Epithelial cell of esophagus (primary cell): ENCODE data around the gene NFATC2.
A peak's percentile ranks its signal among the peaks of the same experiment; 100 is the strongest.

Source experiments
- DNase-seq: peaks from one replicate; pipeline ENCODE4 v3.0.0; 2010; ENCODE audit warnings: low read depth
- H3K4me3 ChIP-seq: 2 replicates; pipeline ENCODE4 v1.5.1; 2011; ENCODE audit warnings: mild to moderate bottlenecking, low read length, control low read depth
- TF ChIP-seq, protein P1 (sequence below): IDR thresholded peaks from 2 replicates; pipeline ENCODE4 v1.5.1; 2011; ENCODE audit warnings: low read depth, mild to moderate bottlenecking, low read length, control low read depth, inconsistent platforms; ENCODE audit not compliant: insufficient read depth; ENCODE audit errors: missing control alignments

Gene NFATC2

GRCh38 chr20:51514249-51514648, 28.3 kb downstream of the NFATC2 start:
- H3K4me3 ChIP-seq = no peak overlapping the region
- TF ChIP-seq, protein P1, sequence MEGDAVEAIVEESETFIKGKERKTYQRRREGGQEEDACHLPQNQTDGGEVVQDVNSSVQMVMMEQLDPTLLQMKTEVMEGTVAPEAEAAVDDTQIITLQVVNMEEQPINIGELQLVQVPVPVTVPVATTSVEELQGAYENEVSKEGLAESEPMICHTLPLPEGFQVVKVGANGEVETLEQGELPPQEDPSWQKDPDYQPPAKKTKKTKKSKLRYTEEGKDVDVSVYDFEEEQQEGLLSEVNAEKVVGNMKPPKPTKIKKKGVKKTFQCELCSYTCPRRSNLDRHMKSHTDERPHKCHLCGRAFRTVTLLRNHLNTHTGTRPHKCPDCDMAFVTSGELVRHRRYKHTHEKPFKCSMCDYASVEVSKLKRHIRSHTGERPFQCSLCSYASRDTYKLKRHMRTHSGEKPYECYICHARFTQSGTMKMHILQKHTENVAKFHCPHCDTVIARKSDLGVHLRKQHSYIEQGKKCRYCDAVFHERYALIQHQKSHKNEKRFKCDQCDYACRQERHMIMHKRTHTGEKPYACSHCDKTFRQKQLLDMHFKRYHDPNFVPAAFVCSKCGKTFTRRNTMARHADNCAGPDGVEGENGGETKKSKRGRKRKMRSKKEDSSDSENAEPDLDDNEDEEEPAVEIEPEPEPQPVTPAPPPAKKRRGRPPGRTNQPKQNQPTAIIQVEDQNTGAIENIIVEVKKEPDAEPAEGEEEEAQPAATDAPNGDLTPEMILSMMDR = no peak
- DNase-seq = no peak

- no peak overlapping the region for H3K4me3 ChIP-seq
- DNase-seq = no peak
- TF ChIP-seq, protein P1 = no peak
These were observed 29.0 kb downstream of the NFATC2 start for GRCh38 chr20:51513545-51513944.

- TF ChIP-seq, protein P1 = no peak
- H3K4me3 ChIP-seq = no peak overlapping the region
- DNase-seq = no peak
These were observed 29.9 kb downstream of the NFATC2 start for GRCh38 chr20:51512645-51513044.

- TF ChIP-seq, protein P1 = no peak
- H3K4me3 ChIP-seq = no peak overlapping the region
- DNase-seq = no peak
These were observed 30.5 kb downstream of the NFATC2 start for GRCh38 chr20:51511861-51512619.

- TF ChIP-seq, protein P1 = no peak
- H3K4me3 ChIP-seq = no peak overlapping the region
- DNase-seq = peak; percentile 58
These were observed 31.4 kb downstream of the NFATC2 start for GRCh38 chr20:51510936-51511605.

- no peak for DNase-seq
- TF ChIP-seq, protein P1 = no peak
- no peak overlapping the region for H3K4me3 ChIP-seq
These were observed 32.4 kb downstream of the NFATC2 start for GRCh38 chr20:51510169-51510568.
